K562 (cell line): Measurements from ENCODE around the gene UFC1. TPM values are rescaled to one million over a fixed set of nuclear protein-coding genes. Genes with fewer than 3 reads are reported as not detected.
A peak's percentile ranks its signal among the peaks of the same experiment; 100 is the strongest.

Experiments used
- ARNT ChIP-seq, 2 experiments: fragments of 450-650 bp; IDR thresholded peaks; 2 replicates each; pipeline ENCODE4 v1.6.1; 2016; ENCODE audit warnings: mild to moderate bottlenecking in 1 of 2
- DIDO1 ChIP-seq: fragments of 450-650 bp; IDR thresholded peaks from 2 replicates; pipeline ENCODE4 v1.6.1; 2016; ENCODE audit warnings: low read depth, missing biosample characterization, missing genetic modification characterization
- KDM1A ChIP-seq, 2 experiments: fragments of 450-650 bp; IDR thresholded peaks; 2 replicates each; pipeline ENCODE4 v1.6.1; 2016; ENCODE audit warnings: mild to moderate bottlenecking in 2 of 2
- KDM5B ChIP-seq: fragments of 200-600 bp; sonication (generic); IDR thresholded peaks from 2 replicates; pipeline ENCODE4 v1.6.1; 2012; ENCODE audit warnings: low read depth, mild to moderate bottlenecking, moderate library complexity, low read length, control low read depth, inconsistent platforms; ENCODE audit not compliant: insufficient replicate concordance
- LARP7 ChIP-seq: fragments of 450-650 bp; IDR thresholded peaks from 2 replicates; pipeline ENCODE4 v1.6.1; 2016
- MTA2 ChIP-seq: fragments of 450-650 bp; IDR thresholded peaks from 2 replicates; pipeline ENCODE4 v1.6.1; 2016; ENCODE audit warnings: low read depth
- PHF21A ChIP-seq: fragments of 450-650 bp; IDR thresholded peaks from 2 replicates; pipeline ENCODE4 v1.6.1; 2017; ENCODE audit warnings: low read depth, borderline replicate concordance
- SAP30 ChIP-seq: fragments of 200-600 bp; sonication (generic); IDR thresholded peaks from 2 replicates; pipeline ENCODE4 v1.6.1; 2012; ENCODE audit warnings: borderline replicate concordance, low read depth, mild to moderate bottlenecking, moderate library complexity, low read length, control low read depth, inconsistent platforms; ENCODE audit not compliant: insufficient read depth, poor library complexity, severe bottlenecking
- SMARCE1 ChIP-seq: fragments of 450-650 bp; IDR thresholded peaks from 2 replicates; pipeline ENCODE4 v1.7.1; 2016; ENCODE audit warnings: mild to moderate bottlenecking
- SUPT5H ChIP-seq: fragments of 450-650 bp; IDR thresholded peaks from 2 replicates; pipeline ENCODE4 v1.6.1; 2016
- TAF7 ChIP-seq: fragments of 450-650 bp; IDR thresholded peaks from 2 replicates; pipeline ENCODE4 v1.6.1; 2016; ENCODE audit warnings: missing genetic modification characterization, missing compliant biosample characterization
- TSC22D4 ChIP-seq: fragments of 450-650 bp; IDR thresholded peaks from 2 replicates; pipeline ENCODE4 v1.6.1; 2016; ENCODE audit warnings: missing genetic modification characterization, missing biosample characterization, control low read depth
- ZKSCAN8 ChIP-seq: fragments of 200-800 bp; sonication (Bioruptor generic); IDR thresholded peaks from 2 replicates; pipeline ENCODE4 v1.6.1; 2016; ENCODE audit warnings: missing genetic modification characterization, missing compliant biosample characterization
- ZNF347 ChIP-seq: fragments of 450-650 bp; formaldehyde crosslinking; IDR thresholded peaks from 2 replicates; pipeline ENCODE4 v1.4.0; 2020; ENCODE audit warnings: low read depth, mild to moderate bottlenecking, moderate library complexity
- ZSCAN29 ChIP-seq: fragments of 450-650 bp; IDR thresholded peaks from 2 replicates; pipeline ENCODE4 v1.6.1; 2017
- ZZZ3 ChIP-seq: fragments of 450-650 bp; IDR thresholded peaks from 2 replicates; pipeline ENCODE4 v1.6.1; 2016; ENCODE audit warnings: antibody characterized with exemption, mild to moderate bottlenecking, moderate library complexity
- polyA plus RNA-seq, 8 experiments: library from polyadenylated mRNA; depleted of rRNA in 4 of 8; stranded (reverse) in 5 of 8; unstranded in 3 of 8; fragments of >200 nt; fragmentation: Nextera tagmentation in 2 of 8; fragmentation: Illumina TruSeq in 1 of 8; extraction: Ambion mirVana in 2 of 8; extraction: Trizol in 1 of 8; gene quantifications; 2 replicates each; pipeline versions ENCODE4 v1.2.1 to v1.2.3, GENCODE V29; 2011 to 2014; ENCODE audit warnings: inconsistent platforms in 1 of 8, missing spikeins in 1 of 8
- total RNA-seq, 7 experiments: library from RNA; depleted of rRNA in 6 of 7; stranded (reverse); fragments of >200 nt in 6 of 7; fragmentation: Illumina TruSeq in 2 of 7; extraction: Trizol in 2 of 7; gene quantifications; 2 replicates each; pipeline versions ENCODE4 v1.2.1 to v1.2.3, GENCODE V29; 2011 to 2021; ENCODE audit warnings: low replicate concordance in 1 of 7
- TF ChIP-seq, protein P1 (sequence below): fragments of 450-650 bp; formaldehyde crosslinking; conservative IDR thresholded peaks from 2 replicates; pipeline ENCODE4 v1.4.0; 2022; ENCODE audit warnings: mild to moderate bottlenecking, missing genetic modification characterization

UFC1 gene
- total and polyA plus RNA-seq, 9 of the 15 experiments (the other 6 are each of a cell fraction or from before 2014, with no cell fraction given): 92.8 to 220 (median 161) TPM

- TF ChIP-seq DIDO1: peak; percentile 51; the same call in 1 of the 2 replicates
- TF ChIP-seq ZNF347 (CRISPR knock-in tag): no peak
- TF ChIP-seq ZZZ3: no peak
- peak; percentile 23 for TF ChIP-seq SUPT5H
- peak; percentile 51 to 70; a peak in 2 of 4 replicates for TF ChIP-seq ARNT (IDR thresholded peaks at IDR 0.05)
- no peak for TF ChIP-seq ZSCAN29
- TF ChIP-seq, protein P1, sequence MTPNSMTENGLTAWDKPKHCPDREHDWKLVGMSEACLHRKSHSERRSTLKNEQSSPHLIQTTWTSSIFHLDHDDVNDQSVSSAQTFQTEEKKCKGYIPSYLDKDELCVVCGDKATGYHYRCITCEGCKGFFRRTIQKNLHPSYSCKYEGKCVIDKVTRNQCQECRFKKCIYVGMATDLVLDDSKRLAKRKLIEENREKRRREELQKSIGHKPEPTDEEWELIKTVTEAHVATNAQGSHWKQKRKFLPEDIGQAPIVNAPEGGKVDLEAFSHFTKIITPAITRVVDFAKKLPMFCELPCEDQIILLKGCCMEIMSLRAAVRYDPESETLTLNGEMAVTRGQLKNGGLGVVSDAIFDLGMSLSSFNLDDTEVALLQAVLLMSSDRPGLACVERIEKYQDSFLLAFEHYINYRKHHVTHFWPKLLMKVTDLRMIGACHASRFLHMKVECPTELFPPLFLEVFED (CRISPR knock-in tag): peak; percentile 78; the same call in 1 of the 2 replicates
- TF ChIP-seq SMARCE1: peak; percentile 70
- TF ChIP-seq PHF21A: peak; percentile 56; the same call in 1 of the 2 replicates
- peak; percentile 16 for TF ChIP-seq KDM5B
- TF ChIP-seq SAP30: peak; percentile 31
- peak; percentile 38; the same call in 1 of the 2 replicates for TF ChIP-seq MTA2
- TF ChIP-seq ZKSCAN8: no peak
- TF ChIP-seq KDM1A (IDR thresholded peaks at IDR 0.05): peak; percentile 11 to 16; a peak in 1 of 4 replicates
- peak; percentile 98 for TF ChIP-seq LARP7
- TF ChIP-seq TSC22D4: 0 out of 2 replicates have a peak, but pooled peaks have one; percentile 18
- peak; percentile 53; the same call in 1 of the 2 replicates for TF ChIP-seq TAF7 (tag)
Measured at GRCh38 chr1:161131523-161132409, 22.0 kb upstream of the UFC1 start (continued).
